NCI-H2196 (cell line): ENCODE data around the gene LZTS2.
A peak's percentile ranks its signal among the peaks of the same experiment; 100 is the strongest.
"Not testable (repeated sequence)": the region's sequence is repeated elsewhere in the genome, so short reads cannot be mapped to it uniquely, and the experiment has no call there.

Source experiments
- DNase-seq: peaks from one replicate; lab custom pipeline; 2025; ENCODE audit not compliant: unreplicated experiment; lab: John Stamatoyannopoulos, UW

The LZTS2 gene

GRCh38 chr10:101031128-101031795 is 31.7 kb downstream of the LZTS2 start, which contains the start of the genes PDZD7 and SFXN3:
TSS of gene PDZD7 (minus strand) at chr10:101031129. CDS start at chr10:101030219, 910 bp downstream.
TSS of gene SFXN3 (plus strand) at chr10:101031234. CDS start at chr10:101034695, 3,461 bp downstream.
- DNase-seq, result peak; percentile 78

- no peak for DNase-seq
These were observed 32.4 kb downstream of the LZTS2 start for GRCh38 chr10:101031796-101032636.

- DNase-seq, result peak; percentile 37
These were observed 33.1 kb downstream of the LZTS2 start for GRCh38 chr10:101032637-101033224.

GRCh38 chr10:101033276-101033675 is 33.7 kb downstream of the LZTS2 start:
- DNase-seq, result no peak

GRCh38 chr10:101034404-101034803 is 34.8 kb downstream of the LZTS2 start:
- not testable (repeated sequence) for DNase-seq

- DNase-seq, result no peak
These were observed 35.7 kb downstream of the LZTS2 start for GRCh38 chr10:101035314-101035713.

- DNase-seq, result no peak
These were observed 36.5 kb downstream of the LZTS2 start for GRCh38 chr10:101035916-101036702.

- DNase-seq, result no peak
These were observed 37.1 kb downstream of the LZTS2 start for GRCh38 chr10:101036726-101037125.

- DNase-seq, result no peak
These were observed 38.9 kb downstream of the LZTS2 start for GRCh38 chr10:101038484-101038883.

GRCh38 chr10:101040061-101040460 is 40.5 kb downstream of the LZTS2 start:
- DNase-seq, result no peak

GRCh38 chr10:101040851-101041250 is 41.2 kb downstream of the LZTS2 start:
- no peak for DNase-seq

GRCh38 chr10:101041252-101041761 is 41.7 kb downstream of the LZTS2 start:
- DNase-seq, result peak; percentile 52

- DNase-seq, result no peak
These were observed 42.5 kb downstream of the LZTS2 start for GRCh38 chr10:101042118-101042517.

- DNase-seq, result peak; percentile 94
These were observed 43.2 kb downstream of the LZTS2 start for GRCh38 chr10:101042667-101043362.

GRCh38 chr10:101043363-101043707 is 43.7 kb downstream of the LZTS2 start:
- no peak for DNase-seq

GRCh38 chr10:101044117-101044516 is 44.5 kb downstream of the LZTS2 start:
- DNase-seq, result no peak

- DNase-seq, result no peak
These were observed 47.0 kb downstream of the LZTS2 start for GRCh38 chr10:101046332-101047238.

- DNase-seq, result no peak
These were observed 47.7 kb downstream of the LZTS2 start for GRCh38 chr10:101047268-101047667.
